K562 (cell line): ENCODE results near the gene GYS1. TPM values are rescaled to one million over a fixed set of nuclear protein-coding genes. Genes with fewer than 3 reads are reported as not detected.

ENCODE experiments used
- ARHGAP35 ChIP-seq: fragments of 450-650 bp; IDR thresholded peaks from 2 replicates; pipeline ENCODE4 v1.6.1; 2018; ENCODE audit not compliant: partially characterized antibody
- CAMTA2 ChIP-seq: fragments of 250-450 bp; sonication (Bioruptor Pico); conservative IDR thresholded peaks from 2 replicates; pipeline ENCODE4 v1.5.1; 2022
- CHAMP1 ChIP-seq: fragments of 450-650 bp; IDR thresholded peaks from 2 replicates; pipeline ENCODE4 v1.6.1; 2016; ENCODE audit warnings: mild to moderate bottlenecking
- HMGXB4 ChIP-seq: sonication (generic); formaldehyde crosslinking; IDR thresholded peaks from 2 replicates; pipeline ENCODE4 v1.8.1; 2023; ENCODE audit warnings: mild to moderate bottlenecking, missing genetic modification reagents
- NCOA1 ChIP-seq: fragments of 450-650 bp; IDR thresholded peaks from 2 replicates; pipeline ENCODE4 v1.6.1; 2016; ENCODE audit warnings: low read depth
- SIX5 ChIP-seq, 2 experiments: IDR thresholded peaks; 2 replicates each; pipeline ENCODE4 v1.6.1; 2011; ENCODE audit warnings: low read length in 2 of 2, borderline replicate concordance in 1 of 2, low read depth in 1 of 2, mild to moderate bottlenecking in 1 of 2, moderate library complexity in 1 of 2; ENCODE audit not compliant: insufficient read depth in 1 of 2
- TCF7 ChIP-seq: sonication (generic); IDR thresholded peaks from 2 replicates; pipeline ENCODE4 v1.6.1; 2016; ENCODE audit warnings: antibody characterized with exemption, borderline replicate concordance
- TFE3 ChIP-seq: fragments of 450-650 bp; formaldehyde crosslinking; IDR thresholded peaks from 2 replicates; pipeline ENCODE4 v1.4.0; 2020; ENCODE audit warnings: mild to moderate bottlenecking, mixed read lengths
- ZBTB40 ChIP-seq, 2 experiments: fragments of 450-650 bp in 1 of 2; sonication (generic) in 1 of 2; formaldehyde crosslinking in 1 of 2; IDR thresholded peaks; 2 replicates each; pipeline versions ENCODE4 v1.7.1 to v1.9.0; 2016 to 2022; ENCODE audit warnings: inconsistent platforms in 1 of 2, mild to moderate bottlenecking in 1 of 2, missing genetic modification reagents in 1 of 2
- ZNF408 ChIP-seq: fragments of 250-450 bp; sonication (Bioruptor Pico); IDR thresholded peaks from 2 replicates; pipeline ENCODE4 v1.4.0; 2020; ENCODE audit warnings: low read depth, mild to moderate bottlenecking, moderate library complexity
- ZNF41 ChIP-seq: fragments of 250-450 bp; sonication (Bioruptor Pico); conservative IDR thresholded peaks from 2 replicates; pipeline ENCODE4 v1.4.0; 2020; ENCODE audit warnings: mild to moderate bottlenecking
- polyA plus RNA-seq, 8 experiments: library from polyadenylated mRNA; depleted of rRNA in 4 of 8; stranded (reverse) in 5 of 8; unstranded in 3 of 8; fragments of >200 nt; fragmentation: Nextera tagmentation in 2 of 8; fragmentation: Illumina TruSeq in 1 of 8; extraction: Ambion mirVana in 2 of 8; extraction: Trizol in 1 of 8; gene quantifications; 2 replicates each; pipeline versions ENCODE4 v1.2.1 to v1.2.3, GENCODE V29; 2011 to 2014; ENCODE audit warnings: inconsistent platforms in 1 of 8, missing spikeins in 1 of 8
- total RNA-seq, 7 experiments: library from RNA; depleted of rRNA in 6 of 7; stranded (reverse); fragments of >200 nt in 6 of 7; fragmentation: Illumina TruSeq in 2 of 7; extraction: Trizol in 2 of 7; gene quantifications; 2 replicates each; pipeline versions ENCODE4 v1.2.1 to v1.2.3, GENCODE V29; 2011 to 2021; ENCODE audit warnings: low replicate concordance in 1 of 7

Gene GYS1
- total and polyA plus RNA-seq, 9 of the 15 experiments (the other 6 are each of a cell fraction or from before 2014, with no cell fraction given) = 1.9 to 31.1 (median 15.2) TPM

GRCh38 chr19:48993175-48994034, at the start of gene GYS1, which contains the start of gene RUVBL2 (continued):
- TF ChIP-seq HMGXB4 (peak; percentile 3; the same call in 1 of the 2 replicates), CAMTA2 (CRISPR knock-in tag) (no peak), NCOA1 (no peak), CHAMP1 (no peak), ARHGAP35 (no peak), SIX5 (IDR thresholded peaks at IDR 0.05; ENCODE audit: borderline replicate concordance in 1 of 2, insufficient read depth in 1 of 2, low read depth in 1 of 2, low read length in 2 of 2) (peak in 1 of 2 experiments; percentile 30; a peak in 1 of 4 replicates), ZBTB40 (IDR thresholded peaks at IDR 0.05) (peak; percentile 97), ZBTB40 (CRISPR knock-in tag; IDR thresholded peaks at IDR 0.05) (no peak), TFE3 (no peak), ZNF408 (no peak), TCF7 (no peak), ZNF41 (CRISPR knock-in tag) (no peak)
